Ovary (tissue), 3 donors: ENCODE measurements around the gene MGST2.

Source experiments
- CTCF ChIP-seq, 3 donors: fragments of 450-650 bp in 2 of 3; fragments of 200-600 bp in 1 of 3; IDR thresholded peaks; one replicate each; pipeline versions ENCODE4 v1.5.1 to v1.8.0; 2016 to 2022; ENCODE audit warnings: antibody characterized with exemption in 3 of 3, mild to moderate bottlenecking in 1 of 3
- EP300 ChIP-seq: sonication (generic); formaldehyde crosslinking; IDR thresholded peaks from one replicate; pipeline ENCODE4 v1.6.1; 2017; ENCODE audit warnings: antibody characterized with exemption
- POLR2A ChIP-seq: fragments of 450-650 bp; IDR thresholded peaks from one replicate; pipeline ENCODE4 v1.6.1; 2017; ENCODE audit warnings: antibody characterized with exemption, mild to moderate bottlenecking, moderate library complexity
- donor health status: DM: no; HTN: no; CAD: no.

- TF ChIP-seq POLR2A, result no peak
- TF ChIP-seq CTCF (IDR thresholded peaks at IDR 0.05), result no peak
- no peak for TF ChIP-seq EP300
These were observed 18.4 kb upstream of the MGST2 start for GRCh38 chr4:139647184-139647583.
